ENCODE measurements around the gene UPK3B. TPM values are rescaled to one million over a fixed set of nuclear protein-coding genes. Genes with fewer than 3 reads are reported as not detected.
"Not testable (repeated sequence)": the region's sequence is repeated elsewhere in the genome, so short reads cannot be mapped to it uniquely, and the experiment has no call there.

UPK3B gene
- polyA plus RNA-seq, 4 donors, result 0.18 to 2.2 (median 0.34) TPM; not detected in 1

DNA sequence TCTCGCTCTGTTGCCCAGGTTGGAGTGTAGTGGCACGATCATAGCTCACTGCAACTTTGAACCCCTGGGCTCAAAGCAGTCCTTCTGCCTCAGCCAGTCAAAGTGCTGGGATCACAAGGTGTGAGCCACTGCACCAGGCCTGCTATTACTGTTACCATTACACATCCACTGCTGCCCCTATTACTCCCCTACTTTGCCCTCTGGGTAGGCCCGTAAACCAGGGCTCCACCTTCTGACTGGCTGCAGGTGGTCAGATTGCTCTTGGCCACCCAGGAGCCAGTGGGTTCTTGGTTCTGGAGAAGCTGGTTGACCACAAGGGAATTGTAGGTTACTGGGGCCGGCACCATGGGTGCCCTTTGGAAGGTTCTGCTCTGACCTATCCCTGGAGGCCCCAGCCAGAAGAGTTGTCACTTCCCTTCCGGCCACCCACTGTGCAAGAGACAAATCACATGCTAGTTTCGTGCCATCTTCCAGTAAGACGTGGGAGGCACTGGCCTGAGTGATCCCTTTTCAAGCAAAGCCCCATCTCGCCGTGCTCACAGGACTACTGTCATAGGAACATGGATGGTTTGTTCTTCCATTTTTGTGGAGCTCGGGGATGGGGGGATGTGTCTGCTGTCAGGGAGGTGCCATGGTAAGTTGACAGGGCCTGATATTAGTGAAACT is 38.7 kb upstream of the UPK3B start:
- H3K36me3 ChIP-seq (ENCODE audit: control insufficient read depth in 3 of 3, insufficient read depth in 2 of 3, low read depth in 1 of 3, low read length in 3 of 3), result peaks cover 0 to 10% (median 0%) of the 10 kb centered on the region in 3 donors
- WGBS, 3 donors, result 87% methylated on average over 7 to 9 of the region's 10 CpGs
- H3K9me3 ChIP-seq (ENCODE audit: control insufficient read depth in 2 of 2, insufficient read depth in 1 of 2, low read depth in 1 of 2, low read length in 1 of 2); H3K27ac ChIP-seq (ENCODE audit: low read depth in 1 of 3, low read length in 2 of 3); H3K27me3 ChIP-seq (ENCODE audit: control insufficient read depth in 3 of 3, insufficient read depth in 3 of 3, low read length in 3 of 3); H3K4me3 ChIP-seq (ENCODE audit: low read depth in 1 of 3, low read length in 3 of 3); FAIRE-seq; DNase-seq; H3K4me1 ChIP-seq (ENCODE audit: control insufficient read depth in 3 of 3, insufficient read depth in 2 of 3, low read depth in 1 of 3, low read length in 2 of 3): not testable (repeated sequence)

DNA sequence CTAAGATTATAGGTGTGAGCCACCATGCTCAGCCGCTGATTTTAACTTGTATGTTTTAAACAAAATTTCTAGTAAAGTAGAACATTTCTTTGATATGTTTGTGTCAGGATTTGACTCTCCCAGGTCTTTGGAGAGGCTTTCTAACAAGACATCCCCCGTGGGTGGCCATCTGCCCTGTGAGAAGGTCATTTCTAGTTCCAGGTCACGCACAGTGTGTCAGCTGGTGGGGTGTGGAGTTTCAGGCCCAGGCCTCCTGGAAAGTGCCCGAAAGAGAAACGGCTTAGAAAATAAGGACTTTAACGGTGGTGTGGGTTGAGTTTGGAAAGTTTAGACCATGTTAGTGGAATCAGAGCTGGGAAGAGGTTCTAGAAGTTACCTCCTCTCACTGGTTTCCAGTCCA is 37.3 kb upstream of the UPK3B start:
- not testable (repeated sequence) for DNase-seq; FAIRE-seq; H3K9me3 ChIP-seq (ENCODE audit: control insufficient read depth in 2 of 2, insufficient read depth in 1 of 2, low read depth in 1 of 2, low read length in 1 of 2); H3K4me3 ChIP-seq (ENCODE audit: low read depth in 1 of 3, low read length in 3 of 3); H3K4me1 ChIP-seq (ENCODE audit: control insufficient read depth in 3 of 3, insufficient read depth in 2 of 3, low read depth in 1 of 3, low read length in 2 of 3); H3K36me3 ChIP-seq (ENCODE audit: control insufficient read depth in 3 of 3, insufficient read depth in 2 of 3, low read depth in 1 of 3, low read length in 3 of 3); H3K27ac ChIP-seq (ENCODE audit: low read depth in 1 of 3, low read length in 2 of 3); H3K27me3 ChIP-seq (ENCODE audit: control insufficient read depth in 3 of 3, insufficient read depth in 3 of 3, low read length in 3 of 3)
- WGBS, 3 donors, result 76 to 92% (median 89%) methylated on average over 1 to 2 of the region's 6 CpGs

DNA sequence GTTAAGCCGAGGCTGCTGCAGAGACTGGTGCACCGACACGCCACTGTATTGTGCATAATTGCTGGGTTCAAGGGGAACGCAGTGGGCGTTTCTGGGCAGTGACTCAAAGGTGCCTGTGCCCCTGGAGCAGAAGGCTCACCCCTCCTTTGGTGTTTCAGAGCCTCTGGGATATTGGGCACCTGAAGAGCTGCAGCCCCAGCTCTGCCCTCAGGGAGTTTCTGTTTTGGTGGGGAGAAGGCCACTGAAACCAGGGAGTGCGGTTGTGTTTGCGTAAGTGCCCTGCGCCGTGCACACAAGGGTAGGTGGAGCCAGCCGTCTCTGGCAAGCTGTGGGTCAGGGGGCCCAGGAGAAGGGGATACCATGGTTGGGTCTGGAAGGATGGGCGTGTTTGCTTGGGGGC is 34.1 kb upstream of the UPK3B start:
- not testable (repeated sequence) for H3K27me3 ChIP-seq (ENCODE audit: control insufficient read depth in 3 of 3, insufficient read depth in 3 of 3, low read length in 3 of 3); H3K4me3 ChIP-seq (ENCODE audit: low read depth in 1 of 3, low read length in 3 of 3); DNase-seq; H3K27ac ChIP-seq (ENCODE audit: low read depth in 1 of 3, low read length in 2 of 3); H3K4me1 ChIP-seq (ENCODE audit: control insufficient read depth in 3 of 3, insufficient read depth in 2 of 3, low read depth in 1 of 3, low read length in 2 of 3); H3K9me3 ChIP-seq (ENCODE audit: control insufficient read depth in 2 of 2, insufficient read depth in 1 of 2, low read depth in 1 of 2, low read length in 1 of 2); FAIRE-seq
- peaks cover 0 to 17% (median 0%) of the 10 kb centered on the region in 3 donors for H3K36me3 ChIP-seq (ENCODE audit: control insufficient read depth in 3 of 3, insufficient read depth in 2 of 3, low read depth in 1 of 3, low read length in 3 of 3)
- WGBS, 3 donors, result 83 to 98% (median 88%) methylated on average over 1 to 6 of the region's 11 CpGs

DNA sequence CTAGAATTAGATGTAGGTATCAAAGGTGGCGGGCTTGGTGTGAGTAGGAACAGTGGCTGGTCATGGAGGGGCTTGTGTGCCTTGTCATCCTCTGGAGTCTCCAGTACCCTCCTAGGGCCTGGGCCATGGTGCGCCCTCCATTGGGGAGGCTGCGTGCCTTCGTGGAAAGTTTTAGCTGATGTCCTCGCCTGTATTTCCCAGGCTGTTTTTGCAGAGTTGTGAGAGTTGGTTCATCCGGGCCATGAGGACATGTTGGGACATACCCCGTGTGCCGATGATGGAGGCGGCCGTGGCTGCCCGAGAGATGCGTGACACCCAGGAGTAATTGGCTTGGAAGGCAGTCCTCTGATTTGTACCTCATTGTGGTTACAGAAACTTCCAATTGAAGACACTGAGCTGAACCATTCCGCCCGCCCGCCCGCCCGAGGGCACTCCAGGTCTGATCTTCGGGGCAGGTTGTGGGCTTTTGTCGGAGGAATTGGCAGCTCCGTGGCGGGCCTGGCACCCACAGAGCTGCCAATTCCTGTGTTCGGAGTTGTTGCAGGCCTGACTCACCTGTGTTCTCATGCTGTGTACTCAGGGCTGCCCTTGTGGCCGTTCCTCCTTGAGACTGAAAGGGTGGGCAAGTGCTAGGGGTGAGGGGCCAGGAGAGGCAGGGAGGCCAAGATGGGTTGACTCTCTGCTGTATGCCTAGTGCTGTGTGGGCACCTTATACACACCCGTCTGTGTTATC is 33.4 kb upstream of the UPK3B start:
- H3K27ac ChIP-seq (ENCODE audit: low read depth in 1 of 3, low read length in 2 of 3); H3K9me3 ChIP-seq (ENCODE audit: control insufficient read depth in 2 of 2, insufficient read depth in 1 of 2, low read depth in 1 of 2, low read length in 1 of 2); FAIRE-seq; H3K4me1 ChIP-seq (ENCODE audit: control insufficient read depth in 3 of 3, insufficient read depth in 2 of 3, low read depth in 1 of 3, low read length in 2 of 3); H3K27me3 ChIP-seq (ENCODE audit: control insufficient read depth in 3 of 3, insufficient read depth in 3 of 3, low read length in 3 of 3); H3K4me3 ChIP-seq (ENCODE audit: low read depth in 1 of 3, low read length in 3 of 3); DNase-seq: not testable (repeated sequence)
- WGBS, 3 donors, result 93 to 94% (median 93%) methylated on average over 19 to 23 of the region's 24 CpGs
- peaks cover 0 to 20% (median 0%) of the 10 kb centered on the region in 3 donors for H3K36me3 ChIP-seq (ENCODE audit: control insufficient read depth in 3 of 3, insufficient read depth in 2 of 3, low read depth in 1 of 3, low read length in 3 of 3)

DNA sequence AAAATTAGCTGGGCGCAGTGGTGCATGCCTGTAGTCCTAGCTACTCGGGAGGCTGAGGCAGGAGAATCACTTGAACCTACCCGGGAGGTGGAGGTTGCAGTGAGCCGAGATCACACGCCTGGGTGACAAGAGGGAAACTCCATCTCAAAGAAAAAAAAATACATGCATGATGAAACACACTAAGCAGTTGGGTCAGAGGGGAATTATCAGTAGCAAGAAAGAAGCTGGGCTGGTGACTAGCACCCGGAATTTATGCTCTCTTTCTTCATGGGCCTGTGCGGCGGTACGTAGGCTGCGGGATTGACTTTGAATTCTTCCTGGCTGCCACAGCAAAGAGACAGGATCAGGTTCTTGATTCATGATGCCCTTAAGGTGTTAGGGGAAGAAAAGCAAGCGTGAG is 30.7 kb upstream of the UPK3B start:
- H3K27ac ChIP-seq (ENCODE audit: low read depth in 1 of 3, low read length in 2 of 3); FAIRE-seq; H3K4me1 ChIP-seq (ENCODE audit: control insufficient read depth in 3 of 3, insufficient read depth in 2 of 3, low read depth in 1 of 3, low read length in 2 of 3); H3K4me3 ChIP-seq (ENCODE audit: low read depth in 1 of 3, low read length in 3 of 3); DNase-seq; H3K27me3 ChIP-seq (ENCODE audit: control insufficient read depth in 3 of 3, insufficient read depth in 3 of 3, low read length in 3 of 3); H3K9me3 ChIP-seq (ENCODE audit: control insufficient read depth in 2 of 2, insufficient read depth in 1 of 2, low read depth in 1 of 2, low read length in 1 of 2): not testable (repeated sequence)
- peaks cover 0 to 28% (median 4%) of the 10 kb centered on the region in 3 donors for H3K36me3 ChIP-seq (ENCODE audit: control insufficient read depth in 3 of 3, insufficient read depth in 2 of 3, low read depth in 1 of 3, low read length in 3 of 3)
- 80 to 90% (median 84%) methylated on average over 8 to 10 of the region's 11 CpGs for WGBS, 3 donors

DNA sequence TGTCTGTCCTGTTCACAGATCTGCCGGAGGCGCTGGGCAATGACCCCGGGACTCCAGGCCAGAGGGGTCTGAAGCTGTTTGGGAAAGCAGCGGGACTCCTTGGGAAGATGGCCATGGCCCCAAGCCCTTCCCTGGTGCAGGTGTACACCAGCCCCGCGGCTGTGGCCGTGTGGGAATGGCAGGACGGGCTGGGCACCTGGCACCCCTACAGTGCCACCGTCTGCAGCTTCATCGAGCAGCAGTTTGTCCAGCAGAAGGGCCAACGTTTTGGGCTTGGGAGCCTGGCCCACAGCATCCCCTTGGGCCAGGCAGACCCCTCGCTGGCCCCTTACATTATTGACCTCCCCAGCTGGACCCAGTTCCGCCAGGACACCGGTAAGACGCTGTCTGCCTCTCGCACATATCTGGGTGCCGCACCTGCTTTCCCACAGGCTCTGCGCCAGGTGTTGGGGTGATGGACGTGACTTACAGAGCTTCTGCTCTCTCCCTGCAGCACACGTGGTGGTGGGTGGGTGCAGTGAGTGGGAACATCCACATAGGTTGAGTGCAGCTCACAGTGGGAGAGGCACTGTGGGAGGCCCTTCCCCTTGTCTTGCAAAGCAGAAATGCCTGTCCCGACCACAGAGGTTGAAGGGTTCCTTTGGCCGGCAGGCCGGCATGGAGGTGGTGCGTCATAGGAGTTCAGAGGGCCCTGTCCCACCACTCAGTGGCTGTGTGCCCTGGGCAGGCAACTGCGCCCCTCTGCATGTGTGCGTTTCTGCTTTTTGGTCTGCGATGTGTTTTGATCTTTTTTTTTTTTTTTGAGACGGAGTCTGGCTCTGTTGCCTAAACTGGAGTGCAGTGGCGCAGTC is 29.7 kb upstream of the UPK3B start:
- not testable (repeated sequence) for DNase-seq; H3K4me1 ChIP-seq (ENCODE audit: control insufficient read depth in 3 of 3, insufficient read depth in 2 of 3, low read depth in 1 of 3, low read length in 2 of 3); FAIRE-seq; H3K9me3 ChIP-seq (ENCODE audit: control insufficient read depth in 2 of 2, insufficient read depth in 1 of 2, low read depth in 1 of 2, low read length in 1 of 2); H3K4me3 ChIP-seq (ENCODE audit: low read depth in 1 of 3, low read length in 3 of 3); H3K27ac ChIP-seq (ENCODE audit: low read depth in 1 of 3, low read length in 2 of 3); H3K27me3 ChIP-seq (ENCODE audit: control insufficient read depth in 3 of 3, insufficient read depth in 3 of 3, low read length in 3 of 3)
- WGBS, 3 donors, result 82 to 91% (median 89%) methylated on average over 23 to 27 of the region's 29 CpGs
- peaks cover 0 to 28% (median 4%) of the 10 kb centered on the region in 3 donors for H3K36me3 ChIP-seq (ENCODE audit: control insufficient read depth in 3 of 3, insufficient read depth in 2 of 3, low read depth in 1 of 3, low read length in 3 of 3)

DNA sequence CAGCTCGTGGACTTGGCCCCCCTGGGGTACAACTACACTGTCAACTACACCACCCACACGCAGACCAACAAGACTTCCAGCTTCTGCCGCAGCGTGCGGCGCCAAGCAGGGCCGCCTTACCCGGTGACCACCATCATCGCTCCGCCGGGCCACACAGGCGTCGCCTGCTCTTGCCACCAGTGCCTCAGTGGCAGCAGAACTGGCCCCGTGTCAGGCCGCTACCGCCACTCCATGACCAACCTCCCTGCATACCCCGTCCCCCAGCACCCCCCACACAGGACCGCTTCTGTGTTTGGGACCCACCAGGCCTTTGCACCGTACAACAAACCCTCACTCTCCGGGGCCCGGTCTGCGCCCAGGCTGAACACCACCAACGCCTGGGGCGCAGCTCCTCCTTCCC is 27.7 kb upstream of the UPK3B start:
- FAIRE-seq; DNase-seq; H3K9me3 ChIP-seq (ENCODE audit: control insufficient read depth in 2 of 2, insufficient read depth in 1 of 2, low read depth in 1 of 2, low read length in 1 of 2); H3K27me3 ChIP-seq (ENCODE audit: control insufficient read depth in 3 of 3, insufficient read depth in 3 of 3, low read length in 3 of 3); H3K4me1 ChIP-seq (ENCODE audit: control insufficient read depth in 3 of 3, insufficient read depth in 2 of 3, low read depth in 1 of 3, low read length in 2 of 3); H3K27ac ChIP-seq (ENCODE audit: low read depth in 1 of 3, low read length in 2 of 3); H3K4me3 ChIP-seq (ENCODE audit: low read depth in 1 of 3, low read length in 3 of 3): not testable (repeated sequence)
- peaks cover 0 to 26% (median 4%) of the 10 kb centered on the region in 3 donors for H3K36me3 ChIP-seq (ENCODE audit: control insufficient read depth in 3 of 3, insufficient read depth in 2 of 3, low read depth in 1 of 3, low read length in 3 of 3)
- 95 to 98% (median 96%) methylated on average over 24 of the region's 24 CpGs for WGBS, 3 donors

DNA sequence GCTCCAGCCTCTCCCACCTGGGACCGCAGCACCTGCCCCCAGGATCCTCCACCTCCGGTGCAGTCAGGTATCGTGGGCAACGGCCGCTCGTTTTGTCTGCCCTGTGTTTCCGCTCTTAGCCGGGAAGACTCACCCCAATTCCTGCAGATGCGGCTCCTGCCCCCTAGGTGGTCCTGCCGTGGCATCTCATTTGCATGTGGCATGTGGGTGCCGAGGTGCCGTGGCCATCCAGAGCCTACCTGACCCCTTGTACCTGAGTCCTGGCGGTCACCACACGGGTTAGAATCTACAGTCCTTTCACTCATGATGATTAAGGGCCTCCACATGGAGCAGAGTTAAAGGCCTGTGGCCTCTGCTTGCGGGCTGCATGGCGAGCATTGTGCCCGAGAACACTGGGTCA is 27.3 kb upstream of the UPK3B start:
- not testable (repeated sequence) for H3K27ac ChIP-seq (ENCODE audit: low read depth in 1 of 3, low read length in 2 of 3); FAIRE-seq; H3K4me1 ChIP-seq (ENCODE audit: control insufficient read depth in 3 of 3, insufficient read depth in 2 of 3, low read depth in 1 of 3, low read length in 2 of 3); DNase-seq; H3K4me3 ChIP-seq (ENCODE audit: low read depth in 1 of 3, low read length in 3 of 3); H3K9me3 ChIP-seq (ENCODE audit: control insufficient read depth in 2 of 2, insufficient read depth in 1 of 2, low read depth in 1 of 2, low read length in 1 of 2); H3K27me3 ChIP-seq (ENCODE audit: control insufficient read depth in 3 of 3, insufficient read depth in 3 of 3, low read length in 3 of 3)
- H3K36me3 ChIP-seq (ENCODE audit: control insufficient read depth in 3 of 3, insufficient read depth in 2 of 3, low read depth in 1 of 3, low read length in 3 of 3), result peaks cover 0 to 26% (median 4%) of the 10 kb centered on the region in 3 donors
- WGBS, 3 donors, result 90 to 93% (median 93%) methylated on average over 5 to 17 of the region's 17 CpGs

All from small intestine (tissue), 7 donors.